ENCODE data around the gene LRRC7. TPM values are rescaled to one million over a fixed set of nuclear protein-coding genes. Genes with fewer than 3 reads are reported as not detected.

Gene LRRC7
- total and polyA plus RNA-seq, 4 experiments from 2014 or later: not detected

DNA sequence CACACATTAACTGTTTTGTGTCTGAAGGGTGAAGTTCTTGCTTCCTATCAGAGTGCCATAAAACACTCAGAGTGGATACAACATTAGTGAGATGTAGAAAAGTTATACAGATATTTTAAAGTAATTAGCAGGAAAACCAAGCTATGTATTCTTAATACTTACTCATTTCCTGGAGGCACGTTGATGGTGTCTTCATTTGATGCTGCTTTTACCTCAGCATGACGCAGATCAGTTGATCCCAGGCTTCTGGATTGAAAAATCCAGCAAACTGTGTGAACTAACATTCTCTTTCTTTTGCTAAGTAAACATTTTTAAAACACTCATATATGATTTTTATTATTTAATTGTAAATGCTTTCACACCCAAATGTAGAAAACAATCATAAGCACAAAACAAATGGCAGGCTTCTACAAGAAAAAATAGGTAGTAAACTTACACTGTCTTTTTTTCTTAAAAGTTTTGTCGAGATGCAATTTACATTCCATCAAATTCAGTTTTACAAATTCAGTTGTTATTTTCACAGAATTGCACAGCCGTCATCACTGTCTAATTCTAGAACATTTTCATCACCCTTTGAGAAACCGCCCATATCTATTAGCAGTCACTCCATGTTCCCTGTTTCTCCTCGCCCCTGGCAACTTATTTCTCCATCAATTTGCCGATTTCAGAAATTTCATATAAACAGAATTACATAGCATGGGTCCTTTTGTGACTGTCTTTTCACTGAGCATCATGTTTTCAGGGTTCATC, 198.9 kb downstream of the LRRC7 start:
- Mint-ChIP-seq H3K27ac (no peak overlapping the region), H3K4me1 (no peaks in the 10 kb centered on the region), H3K36me3 (no peaks in the 10 kb centered on the region), H3K27me3 (no peaks in the 10 kb centered on the region), H3K9me3 (peaks cover 0 to 8% (median 3%) of the 10 kb centered on the region in 8 donors), H3K4me3 (no peak overlapping the region)
- Histone ChIP-seq H3K27me3 (ENCODE audit: insufficient read depth, low read length) (no peaks in the 10 kb centered on the region), H3K27ac (ENCODE audit: low read depth, low read length) (no peak overlapping the region), H3K4me1 (ENCODE audit: insufficient read depth, low read length) (no peaks in the 10 kb centered on the region), H3K36me3 (ENCODE audit: insufficient read depth, low read length) (no peaks in the 10 kb centered on the region), H3K9me3 (ENCODE audit: control insufficient read depth in 1 of 2, low read length in 2 of 2) (no peaks in the 10 kb centered on the region), H3K4me3 (ENCODE audit: low read length in 2 of 2) (no peak overlapping the region)
- intact Hi-C loops (cut with micrococcal nuclease): no loop called here
- ChIA-PET CTCF (ENCODE audit: partially characterized antibody) (no interaction called here), POLR2A (ENCODE audit: partially characterized antibody) (no interaction called here)
- no peak for DNase-seq

DNA sequence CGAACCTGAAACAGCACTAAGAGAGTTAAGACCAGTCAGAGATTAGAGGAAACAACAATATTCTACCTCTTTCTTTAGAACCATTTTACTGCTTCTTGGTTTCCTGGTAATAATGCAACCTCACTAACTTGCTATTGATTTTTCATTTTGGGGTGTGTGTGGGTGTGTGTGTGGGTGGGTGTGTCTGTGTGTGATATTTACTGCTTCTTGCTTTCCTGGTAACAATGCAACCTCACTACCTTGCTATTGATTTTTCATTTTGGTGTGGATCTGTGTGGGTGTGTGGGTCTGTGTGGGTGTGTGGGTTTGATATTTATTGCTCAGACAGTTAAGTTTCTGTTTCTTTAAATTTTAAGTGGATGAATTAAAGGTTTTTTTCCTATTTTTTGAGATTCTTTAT, 208.8 kb downstream of the LRRC7 start:
- H3K9me3 ChIP-seq (ENCODE audit: control insufficient read depth in 1 of 2, low read length in 2 of 2): no peaks in the 10 kb centered on the region
- ChIA-PET POLR2A (ENCODE audit: partially characterized antibody) (no interaction called here), CTCF (ENCODE audit: partially characterized antibody) (no interaction called here)
- Mint-ChIP-seq H3K27me3 (no peaks in the 10 kb centered on the region), H3K9me3 (peaks cover 0 to 10% (median 2%) of the 10 kb centered on the region in 8 donors), H3K27ac (no peak overlapping the region), H3K36me3 (no peaks in the 10 kb centered on the region), H3K4me1 (no peaks in the 10 kb centered on the region), H3K4me3 (no peak overlapping the region)
- no peaks in the 10 kb centered on the region for H3K36me3 ChIP-seq (ENCODE audit: insufficient read depth, low read length)
- no peak overlapping the region for H3K4me3 ChIP-seq (ENCODE audit: low read length in 2 of 2)
- DNase-seq: no peak
- no peaks in the 10 kb centered on the region for H3K27me3 ChIP-seq (ENCODE audit: insufficient read depth, low read length)
- no peak overlapping the region for H3K27ac ChIP-seq (ENCODE audit: low read depth, low read length)
- no peaks in the 10 kb centered on the region for H3K4me1 ChIP-seq (ENCODE audit: insufficient read depth, low read length)
- intact Hi-C loops (cut with micrococcal nuclease): no loop called here

DNA sequence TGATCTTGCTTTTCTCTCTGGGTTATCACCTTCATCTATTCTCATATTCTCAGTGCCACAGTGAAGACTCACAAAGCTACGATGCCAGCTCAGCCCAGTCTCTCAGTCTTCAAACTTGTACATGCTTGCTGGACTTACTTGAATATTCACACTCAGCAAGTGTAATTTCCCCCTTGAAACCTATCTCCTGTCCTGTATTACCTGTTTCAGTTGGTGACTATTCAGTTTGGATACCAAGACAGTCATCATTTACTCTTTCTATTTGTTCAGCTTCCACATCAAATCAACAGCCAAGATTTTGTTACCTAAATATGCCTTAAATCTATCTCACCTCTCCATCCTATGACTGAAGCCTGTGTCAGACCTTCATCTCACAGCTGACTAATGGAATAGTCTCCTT, 209.7 kb downstream of the LRRC7 start:
- Mint-ChIP-seq H3K27ac (no peak overlapping the region), H3K4me1 (no peaks in the 10 kb centered on the region), H3K27me3 (no peaks in the 10 kb centered on the region), H3K9me3 (peaks cover 0 to 14% (median 1%) of the 10 kb centered on the region in 8 donors), H3K36me3 (no peaks in the 10 kb centered on the region), H3K4me3 (no peak overlapping the region)
- no peak for DNase-seq
- Histone ChIP-seq H3K9me3 (ENCODE audit: control insufficient read depth in 1 of 2, low read length in 2 of 2) (no peaks in the 10 kb centered on the region), H3K4me3 (ENCODE audit: low read length in 2 of 2) (no peak overlapping the region), H3K4me1 (ENCODE audit: insufficient read depth, low read length) (no peaks in the 10 kb centered on the region), H3K27me3 (ENCODE audit: insufficient read depth, low read length) (no peaks in the 10 kb centered on the region), H3K27ac (ENCODE audit: low read depth, low read length) (no peak overlapping the region), H3K36me3 (ENCODE audit: insufficient read depth, low read length) (no peaks in the 10 kb centered on the region)
- POLR2A ChIA-PET (ENCODE audit: partially characterized antibody): no interaction called here
- intact Hi-C loops (cut with micrococcal nuclease): no loop called here
- CTCF ChIA-PET (ENCODE audit: partially characterized antibody): no interaction called here

DNA sequence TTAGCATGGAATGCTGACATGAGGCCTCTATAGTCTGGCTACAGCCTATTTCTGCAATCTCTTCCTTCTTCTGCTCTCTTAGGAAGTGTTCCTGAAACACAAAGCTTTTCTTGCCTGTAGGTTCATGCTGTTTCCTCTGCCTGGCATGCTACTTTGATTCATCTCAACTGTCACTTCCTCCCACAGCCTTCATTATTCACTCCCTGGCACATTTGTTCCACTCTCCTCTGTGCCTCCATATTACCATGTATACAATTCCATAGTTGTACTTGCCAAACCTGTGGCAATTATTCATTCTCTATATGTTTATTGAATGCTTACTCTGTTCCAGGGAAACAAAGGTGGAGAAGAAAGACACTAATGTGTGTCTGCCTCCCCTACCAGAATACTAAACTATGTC, 210.2 kb downstream of the LRRC7 start:
- intact Hi-C loops (cut with micrococcal nuclease): no loop called here
- Histone ChIP-seq H3K9me3 (ENCODE audit: control insufficient read depth in 1 of 2, low read length in 2 of 2) (no peaks in the 10 kb centered on the region), H3K27me3 (ENCODE audit: insufficient read depth, low read length) (no peaks in the 10 kb centered on the region), H3K27ac (ENCODE audit: low read depth, low read length) (no peak overlapping the region), H3K4me3 (ENCODE audit: low read length in 2 of 2) (no peak overlapping the region), H3K36me3 (ENCODE audit: insufficient read depth, low read length) (no peaks in the 10 kb centered on the region), H3K4me1 (ENCODE audit: insufficient read depth, low read length) (no peaks in the 10 kb centered on the region)
- no peak overlapping the region for H3K4me3 Mint-ChIP-seq
- no peak overlapping the region for H3K27ac Mint-ChIP-seq
- DNase-seq: no peak
- ChIA-PET POLR2A (ENCODE audit: partially characterized antibody) (no interaction called here), CTCF (ENCODE audit: partially characterized antibody) (no interaction called here)
- H3K4me1 Mint-ChIP-seq: no peaks in the 10 kb centered on the region
- no peaks in the 10 kb centered on the region for H3K36me3 Mint-ChIP-seq
- H3K27me3 Mint-ChIP-seq: no peaks in the 10 kb centered on the region
- H3K9me3 Mint-ChIP-seq: peaks cover 0 to 12% (median 2%) of the 10 kb centered on the region in 8 donors

DNA sequence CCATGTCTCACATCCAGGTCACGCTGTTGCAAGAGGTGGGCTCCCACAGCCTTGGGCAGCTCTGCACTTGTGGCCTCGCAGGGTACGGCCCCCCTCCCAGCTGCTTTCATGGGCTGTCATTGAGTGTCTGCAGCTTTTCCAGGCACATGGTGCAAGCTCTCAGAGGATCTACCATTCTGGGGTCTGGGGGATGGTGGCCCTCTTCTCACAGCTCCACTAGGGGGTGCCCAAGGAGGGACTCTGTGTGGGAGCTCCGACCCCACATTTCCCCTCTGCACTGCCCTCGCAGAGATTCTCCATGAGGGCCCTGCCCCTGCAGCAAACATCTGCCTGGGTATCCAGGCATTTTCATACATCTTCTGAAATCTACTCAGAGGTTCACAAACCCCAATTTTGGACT, 219.4 kb downstream of the LRRC7 start:
- Histone ChIP-seq H3K9me3 (ENCODE audit: control insufficient read depth in 1 of 2, low read length in 2 of 2) (no peaks in the 10 kb centered on the region), H3K36me3 (ENCODE audit: insufficient read depth, low read length) (no peaks in the 10 kb centered on the region), H3K4me1 (ENCODE audit: insufficient read depth, low read length) (no peaks in the 10 kb centered on the region), H3K4me3 (ENCODE audit: low read length in 2 of 2) (no peak overlapping the region), H3K27me3 (ENCODE audit: insufficient read depth, low read length) (no peaks in the 10 kb centered on the region), H3K27ac (ENCODE audit: low read depth, low read length) (no peak overlapping the region)
- H3K4me3 Mint-ChIP-seq: no peak overlapping the region
- no peak overlapping the region for H3K27ac Mint-ChIP-seq
- H3K36me3 Mint-ChIP-seq: no peaks in the 10 kb centered on the region
- peaks cover 0 to 15% (median 8%) of the 10 kb centered on the region in 8 donors for H3K9me3 Mint-ChIP-seq
- ChIA-PET CTCF (ENCODE audit: partially characterized antibody) (no interaction called here), POLR2A (ENCODE audit: partially characterized antibody) (no interaction called here)
- no peaks in the 10 kb centered on the region for H3K4me1 Mint-ChIP-seq
- no peak for DNase-seq
- H3K27me3 Mint-ChIP-seq: no peaks in the 10 kb centered on the region
- intact Hi-C loops (cut with micrococcal nuclease): no loop called here

DNA sequence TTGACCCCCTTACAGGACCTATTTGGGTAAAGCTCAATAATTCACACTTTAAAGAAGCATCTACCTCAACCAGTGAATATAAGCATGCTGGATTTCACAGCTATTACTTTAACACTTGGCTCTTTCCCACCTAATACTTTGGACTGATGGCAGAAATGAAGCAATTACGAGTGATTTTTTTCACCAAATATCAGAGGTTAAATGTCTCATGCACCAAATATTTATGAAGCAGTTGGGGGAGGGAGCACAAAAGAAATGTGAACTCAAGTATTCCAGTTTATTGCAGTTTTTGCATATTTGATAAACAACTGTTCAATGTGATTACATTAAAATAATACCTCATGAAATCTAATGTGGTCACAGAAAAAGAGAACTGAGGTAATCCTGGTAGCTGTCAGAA, 223.6 kb downstream of the LRRC7 start:
- H3K4me3 Mint-ChIP-seq: no peak overlapping the region
- H3K36me3 ChIP-seq (ENCODE audit: insufficient read depth, low read length): no peaks in the 10 kb centered on the region
- H3K4me1 ChIP-seq (ENCODE audit: insufficient read depth, low read length): no peaks in the 10 kb centered on the region
- H3K4me1 Mint-ChIP-seq: no peaks in the 10 kb centered on the region
- DNase-seq: no peak
- H3K27ac Mint-ChIP-seq: no peak overlapping the region
- H3K4me3 ChIP-seq (ENCODE audit: low read length in 2 of 2): no peak overlapping the region
- H3K9me3 Mint-ChIP-seq: peaks cover 0 to 11% (median 7%) of the 10 kb centered on the region in 8 donors
- no peak overlapping the region for H3K27ac ChIP-seq (ENCODE audit: low read depth, low read length)
- H3K27me3 ChIP-seq (ENCODE audit: insufficient read depth, low read length): no peaks in the 10 kb centered on the region
- H3K36me3 Mint-ChIP-seq: no peaks in the 10 kb centered on the region
- no peaks in the 10 kb centered on the region for H3K27me3 Mint-ChIP-seq
- CTCF ChIA-PET (ENCODE audit: partially characterized antibody): no interaction called here
- POLR2A ChIA-PET (ENCODE audit: partially characterized antibody): no interaction called here
- intact Hi-C loops (cut with micrococcal nuclease): no loop called here
- no peaks in the 10 kb centered on the region for H3K9me3 ChIP-seq (ENCODE audit: control insufficient read depth in 1 of 2, low read length in 2 of 2)

DNA sequence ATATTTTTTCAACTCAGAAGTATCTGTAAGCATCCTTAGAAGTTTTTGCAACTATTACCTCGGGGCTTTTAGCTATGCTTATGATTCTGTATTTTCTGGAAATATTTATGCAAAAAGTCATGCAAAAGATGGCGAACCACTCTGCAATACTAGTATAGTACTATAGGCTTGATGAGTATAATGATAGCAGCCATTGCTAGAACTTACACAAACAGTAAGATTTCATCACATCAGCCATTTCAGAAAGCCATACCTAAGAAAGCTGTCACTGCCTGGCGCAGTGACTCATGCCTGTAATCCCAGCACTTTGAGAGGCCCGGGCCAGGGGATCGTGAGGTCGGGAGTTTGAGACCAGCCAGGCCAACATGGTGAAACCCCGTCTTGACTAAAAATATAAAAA, 227.1 kb downstream of the LRRC7 start:
- no peaks in the 10 kb centered on the region for H3K36me3 ChIP-seq (ENCODE audit: insufficient read depth, low read length)
- no peaks in the 10 kb centered on the region for H3K4me1 ChIP-seq (ENCODE audit: insufficient read depth, low read length)
- POLR2A ChIA-PET (ENCODE audit: partially characterized antibody): no interaction called here
- Mint-ChIP-seq H3K4me1 (no peaks in the 10 kb centered on the region), H3K36me3 (no peaks in the 10 kb centered on the region), H3K27me3 (no peaks in the 10 kb centered on the region), H3K4me3 (no peak overlapping the region), H3K9me3 (peaks cover 0 to 14% (median 7%) of the 10 kb centered on the region in 8 donors), H3K27ac (no peak overlapping the region)
- no peak for DNase-seq
- H3K27me3 ChIP-seq (ENCODE audit: insufficient read depth, low read length): no peaks in the 10 kb centered on the region
- H3K4me3 ChIP-seq (ENCODE audit: low read length in 2 of 2): no peak overlapping the region
- CTCF ChIA-PET (ENCODE audit: partially characterized antibody): no interaction called here
- no peaks in the 10 kb centered on the region for H3K9me3 ChIP-seq (ENCODE audit: control insufficient read depth in 1 of 2, low read length in 2 of 2)
- H3K27ac ChIP-seq (ENCODE audit: low read depth, low read length): no peak overlapping the region
- intact Hi-C loops (cut with micrococcal nuclease): no loop called here

DNA sequence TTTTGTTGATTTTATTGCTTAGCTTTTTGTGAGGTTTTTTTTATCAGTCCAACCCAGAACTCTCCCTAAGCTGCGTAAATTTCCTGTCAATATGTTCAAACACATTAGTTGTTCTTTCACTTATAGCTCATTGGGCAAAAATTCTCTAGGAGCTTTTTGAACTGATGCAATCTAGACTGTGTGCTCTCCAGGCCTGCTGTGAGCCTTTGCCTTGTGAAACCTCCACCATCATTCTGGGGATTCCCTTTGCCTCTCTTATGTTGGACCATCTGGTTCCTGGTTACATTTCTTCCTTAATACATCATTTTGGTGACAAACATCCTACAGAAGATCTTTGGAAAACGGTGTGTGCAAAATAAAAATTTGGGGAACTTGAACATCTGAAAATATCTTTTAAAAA, 247.2 kb downstream of the LRRC7 start:
- Mint-ChIP-seq H3K27ac (no peak overlapping the region), H3K27me3 (no peaks in the 10 kb centered on the region), H3K9me3 (peaks cover 0 to 6% (median 3%) of the 10 kb centered on the region in 8 donors), H3K36me3 (no peaks in the 10 kb centered on the region), H3K4me1 (no peaks in the 10 kb centered on the region), H3K4me3 (no peak overlapping the region)
- no peaks in the 10 kb centered on the region for H3K36me3 ChIP-seq (ENCODE audit: insufficient read depth, low read length)
- CTCF ChIA-PET (ENCODE audit: partially characterized antibody): no interaction called here
- DNase-seq: no peak
- no peak overlapping the region for H3K27ac ChIP-seq (ENCODE audit: low read depth, low read length)
- no peak overlapping the region for H3K4me3 ChIP-seq (ENCODE audit: low read length in 2 of 2)
- POLR2A ChIA-PET (ENCODE audit: partially characterized antibody): no interaction called here
- H3K4me1 ChIP-seq (ENCODE audit: insufficient read depth, low read length): no peaks in the 10 kb centered on the region
- intact Hi-C loops (cut with micrococcal nuclease): no loop called here
- H3K9me3 ChIP-seq (ENCODE audit: control insufficient read depth in 1 of 2, low read length in 2 of 2): no peaks in the 10 kb centered on the region
- no peaks in the 10 kb centered on the region for H3K27me3 ChIP-seq (ENCODE audit: insufficient read depth, low read length)

Data from CD4-positive, alpha-beta memory T cell (primary cell).